CD4-positive, alpha-beta memory T cell (primary cell): ENCODE measurements around the gene RAMP2. TPM values are rescaled to one million over a fixed set of nuclear protein-coding genes. Genes with fewer than 3 reads are reported as not detected.

Experiments
- CTCF ChIA-PET: fragments of 350-600 bp; sonication (Branson Sonifier 250); formaldehyde crosslinking; loops from one replicate; lab custom pipeline; 2021; ENCODE audit warnings: inconsistent platforms; ENCODE audit not compliant: partially characterized antibody; lab: Charles Lee
- POLR2A ChIA-PET: fragments of 350-600 bp; sonication (Branson Sonifier 250); formaldehyde crosslinking; loops from one replicate; lab custom pipeline; 2021; ENCODE audit not compliant: partially characterized antibody; lab: Charles Lee
- DNase-seq, 5 donors: peaks; one replicate each; pipeline versions ENCODE4 v3.0.0 to v3.0.0-alpha.2; 2020 to 2022; ENCODE audit warnings: mixed read lengths in 1 of 5
- H3K27ac ChIP-seq: one replicate; pipeline ENCODE4 v1.7.0; 2013; ENCODE audit warnings: low read depth, low read length
- H3K27me3 ChIP-seq: 2 replicates; pipeline ENCODE4 v1.7.0; 2013; ENCODE audit warnings: mild to moderate bottlenecking, low read length, moderate library complexity; ENCODE audit not compliant: insufficient read depth
- H3K36me3 ChIP-seq: 2 replicates; pipeline ENCODE4 v1.7.0; 2013; ENCODE audit warnings: mild to moderate bottlenecking, low read length, moderate library complexity; ENCODE audit not compliant: insufficient read depth
- H3K4me1 ChIP-seq: 2 replicates; pipeline ENCODE4 v1.7.0; 2013; ENCODE audit warnings: mild to moderate bottlenecking, low read length, moderate library complexity; ENCODE audit not compliant: insufficient read depth
- H3K4me3 ChIP-seq, 2 donors: one replicate each; pipeline ENCODE4 v1.7.0; 2013; ENCODE audit warnings: low read length in 2 of 2, mild to moderate bottlenecking in 1 of 2
- H3K9me3 ChIP-seq, 2 donors: one replicate each; pipeline ENCODE4 v1.7.0; 2013; ENCODE audit warnings: low read length in 2 of 2, control low read depth in 1 of 2; ENCODE audit not compliant: control insufficient read depth in 1 of 2
- H3K27ac Mint-ChIP-seq, 7 donors: one replicate each; pipeline ENCODE4 v1.8.0; 2020 to 2021; ENCODE audit warnings: mixed read lengths in 7 of 7, mild to moderate bottlenecking in 6 of 7, inconsistent platforms in 3 of 7, moderate library complexity in 3 of 7
- H3K27me3 Mint-ChIP-seq, 2 donors: one replicate each; pipeline ENCODE4 v1.8.0; 2020 to 2021; ENCODE audit warnings: mixed read lengths in 2 of 2
- H3K36me3 Mint-ChIP-seq, 2 donors: one replicate each; pipeline ENCODE4 v1.8.0; 2020 to 2021; ENCODE audit warnings: mixed read lengths in 2 of 2, inconsistent platforms in 1 of 2, mild to moderate bottlenecking in 1 of 2
- H3K4me1 Mint-ChIP-seq, 4 donors: one replicate each; pipeline ENCODE4 v1.8.0; 2020 to 2021; ENCODE audit warnings: mixed read lengths in 4 of 4, mild to moderate bottlenecking in 1 of 4
- H3K4me3 Mint-ChIP-seq, 8 donors: one replicate each; pipeline ENCODE4 v1.8.0; 2020 to 2021; ENCODE audit warnings: mixed read lengths in 8 of 8, mild to moderate bottlenecking in 7 of 8, moderate library complexity in 6 of 8, inconsistent platforms in 3 of 8
- H3K9me3 Mint-ChIP-seq, 8 donors: one replicate each; pipeline ENCODE4 v1.8.0; 2020 to 2021; ENCODE audit warnings: mixed read lengths in 8 of 8, mild to moderate bottlenecking in 5 of 8, inconsistent platforms in 3 of 8, moderate library complexity in 1 of 8
- intact Hi-C: fragments of 100-400 bp; cut with micrococcal nuclease; formaldehyde crosslinking; loops from one replicate; pipeline ENCODE4 v1.15.1; 2023
- polyA plus RNA-seq, 2 donors: library from polyadenylated mRNA; unstranded; fragments of 300-500 nt; fragmentation: Illumina TruSeq; gene quantifications; one replicate each; pipeline ENCODE4 v1.2.3, GENCODE V29; 2021
- total RNA-seq, 2 experiments: library from RNA; stranded (reverse); gene quantifications; one replicate each; pipeline ENCODE4 v1.2.3, GENCODE V29; 2021

RAMP2 gene
- total and polyA plus RNA-seq, 4 experiments from 2014 or later: not detected

DNA sequence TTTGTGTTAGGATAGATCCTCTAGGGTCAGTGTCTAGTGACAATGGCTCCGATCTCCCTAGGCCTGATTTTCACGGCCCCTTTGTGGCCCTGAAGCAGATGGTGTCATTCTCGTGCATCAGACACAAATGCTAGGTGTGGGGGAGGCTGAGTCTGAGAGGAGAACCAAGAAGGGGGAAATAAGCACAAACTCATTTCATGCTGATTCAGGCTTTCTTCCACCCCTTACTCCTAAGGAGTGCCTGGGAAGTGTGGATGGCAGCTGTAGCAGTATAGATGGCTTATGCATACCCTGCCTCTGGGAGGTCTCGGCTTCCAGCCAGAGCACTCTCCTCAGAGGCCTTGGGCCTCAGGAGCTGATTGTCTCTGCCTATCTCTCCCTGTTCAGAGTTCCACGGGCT is 17.5 kb downstream of the RAMP2 start:
- H3K9me3 ChIP-seq: no peaks in the 10 kb centered on the region
- Mint-ChIP-seq H3K9me3 (no peaks in the 10 kb centered on the region), H3K27me3 (peaks cover 21 to 24% of the 10 kb centered on the region in 2 donors), H3K27ac (no peak overlapping the region), H3K4me1 (peaks cover 11 to 31% (median 18%) of the 10 kb centered on the region in 4 donors), H3K4me3 (no peak overlapping the region), H3K36me3 (peaks cover 45 to 49% of the 10 kb centered on the region in 2 donors)
- ChIA-PET POLR2A (no interaction called here), CTCF (no interaction called here)
- H3K4me3 ChIP-seq: no peak overlapping the region
- peaks cover 28% of the 10 kb centered on the region for H3K36me3 ChIP-seq
- no peak for DNase-seq
- intact Hi-C loops: no loop called here
- H3K4me1 ChIP-seq: peaks cover 10% of the 10 kb centered on the region
- H3K27ac ChIP-seq: no peak overlapping the region
- H3K27me3 ChIP-seq: peaks cover 22% of the 10 kb centered on the region

- ChIA-PET POLR2A (interaction anchor here (1.6 kb wide), 1 partner anchor 19 kb away, joined by 5 read pairs; the partner anchor contains the start of gene COA3), CTCF (no interaction called here)
- Histone ChIP-seq H3K36me3 (peaks cover 28% of the 10 kb centered on the region), H3K27me3 (peaks cover 28% of the 10 kb centered on the region), H3K27ac (no peak overlapping the region), H3K4me1 (peaks cover 7% of the 10 kb centered on the region), H3K4me3 (no peak overlapping the region), H3K9me3 (no peaks in the 10 kb centered on the region)
- H3K27me3 Mint-ChIP-seq: peaks cover 29 to 30% of the 10 kb centered on the region in 2 donors
- intact Hi-C loops: no loop called here
- peaks cover 7 to 30% (median 16%) of the 10 kb centered on the region in 4 donors for H3K4me1 Mint-ChIP-seq
- no peak overlapping the region for H3K27ac Mint-ChIP-seq
- peak overlapping the region in 1 of 8 donors; percentile 52 for H3K4me3 Mint-ChIP-seq
- H3K36me3 Mint-ChIP-seq: peaks cover 39 to 45% of the 10 kb centered on the region in 2 donors
- no peak for DNase-seq
- H3K9me3 Mint-ChIP-seq: no peaks in the 10 kb centered on the region
Observed at GRCh38 chr17:42779304-42779935, 18.4 kb downstream of the RAMP2 start.

DNA sequence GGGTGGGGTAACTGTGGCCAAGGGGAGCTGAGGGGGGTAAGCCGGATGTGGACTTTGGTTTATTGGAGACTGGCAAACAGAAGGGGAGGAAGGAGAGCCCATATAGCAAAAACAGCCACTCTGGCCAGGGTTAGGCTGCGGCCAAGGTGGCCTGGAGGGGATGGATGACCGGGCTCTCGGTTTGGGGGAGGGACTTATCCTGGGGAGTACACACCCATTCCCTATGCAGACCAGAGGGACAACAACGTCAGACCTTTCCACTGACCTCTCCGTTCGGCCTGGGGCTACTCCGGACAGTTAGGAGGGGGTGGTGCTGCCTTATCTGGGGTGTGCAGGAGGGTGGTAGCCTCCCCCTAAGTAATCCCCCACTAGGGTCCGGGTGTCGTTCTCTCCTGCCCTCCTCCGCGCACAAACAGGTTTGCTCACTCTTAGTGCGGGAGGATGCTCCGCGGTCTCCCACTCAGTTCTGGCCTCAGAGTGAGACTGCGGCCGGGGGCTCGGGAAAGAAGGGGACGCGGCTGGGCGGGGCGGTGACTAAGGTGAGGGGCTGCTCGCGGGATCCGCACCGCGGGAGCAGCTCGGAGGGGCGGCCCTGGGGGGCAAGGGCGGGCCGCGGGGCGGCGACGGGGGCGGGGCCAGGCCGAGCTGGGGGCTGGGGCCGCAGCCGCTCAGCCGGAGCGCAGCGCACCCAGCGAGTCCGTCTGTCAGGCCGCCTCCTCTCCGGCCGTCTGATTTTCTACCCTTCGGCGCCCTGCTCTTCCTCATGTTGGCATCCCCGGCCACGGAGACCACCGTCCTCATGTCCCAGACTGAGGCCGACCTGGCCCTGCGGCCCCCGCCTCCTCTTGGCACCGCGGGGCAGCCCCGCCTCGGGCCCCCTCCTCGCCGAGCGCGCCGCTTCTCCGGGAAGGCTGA is 19.2 kb downstream of the RAMP2 start, which contains the start of gene WNK4:
Gene WNK4 (plus strand): TSS at position 675 of the 915 bp plus-strand sequence. CDS start 89 bp downstream, at position 764.
- H3K4me3 Mint-ChIP-seq: peak within 1 kb of the TSS in 3 of 8 donors; percentile 10 to 52 (median 13)
- peaks cover 12 to 37% (median 21%) of the 10 kb centered on the region in 4 donors for H3K4me1 Mint-ChIP-seq
- H3K9me3 Mint-ChIP-seq: no peaks in the 10 kb centered on the region
- H3K27ac Mint-ChIP-seq: no peak within 1 kb of the TSS
- DNase-seq: no peak
- Histone ChIP-seq H3K9me3 (no peaks in the 10 kb centered on the region), H3K27ac (no peak within 1 kb of the TSS), H3K4me1 (peaks cover 14% of the 10 kb centered on the region), H3K27me3 (peaks cover 34% of the 10 kb centered on the region), H3K4me3 (no peak within 1 kb of the TSS), H3K36me3 (peaks cover 28% of the 10 kb centered on the region)
- intact Hi-C loops: no loop called here
- ChIA-PET POLR2A (interaction anchor here (1.6 kb wide), 1 partner anchor 18 kb away, joined by 5 read pairs; the partner anchor contains the start of gene COA3), CTCF (no interaction called here)
- H3K36me3 Mint-ChIP-seq: peaks cover 35 to 42% of the 10 kb centered on the region in 2 donors
- H3K27me3 Mint-ChIP-seq: peaks cover 35 to 37% of the 10 kb centered on the region in 2 donors

DNA sequence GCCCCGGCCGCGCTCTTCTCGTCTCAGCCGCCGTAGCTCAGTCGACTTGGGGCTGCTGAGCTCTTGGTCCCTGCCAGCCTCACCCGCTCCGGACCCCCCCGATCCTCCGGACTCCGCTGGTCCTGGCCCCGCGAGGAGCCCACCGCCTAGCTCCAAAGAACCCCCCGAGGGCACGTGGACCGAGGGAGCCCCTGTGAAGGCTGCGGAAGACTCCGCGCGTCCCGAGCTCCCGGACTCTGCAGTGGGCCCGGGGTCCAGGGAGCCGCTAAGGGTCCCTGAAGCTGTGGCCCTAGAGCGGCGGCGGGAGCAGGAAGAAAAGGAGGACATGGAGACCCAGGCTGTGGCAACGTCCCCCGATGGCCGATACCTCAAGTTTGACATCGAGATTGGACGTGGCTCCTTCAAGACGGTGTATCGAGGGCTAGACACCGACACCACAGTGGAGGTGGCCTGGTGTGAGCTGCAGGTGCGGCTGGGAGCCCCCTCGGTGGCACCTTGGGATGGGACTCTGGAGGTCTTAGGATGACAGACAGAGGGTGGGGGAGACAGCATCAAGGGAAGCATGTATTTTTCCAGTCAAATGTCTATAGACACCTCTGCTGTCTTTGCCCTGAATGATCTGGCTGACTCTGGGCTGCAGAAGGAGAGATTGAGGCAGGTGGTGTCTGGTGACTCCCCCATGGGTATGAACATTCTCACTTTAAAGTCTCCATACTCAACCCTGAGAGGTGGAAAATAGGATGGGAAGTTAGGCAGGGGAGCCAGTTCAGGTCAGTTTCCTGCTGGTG is 20.0 kb downstream of the RAMP2 start:
- POLR2A ChIA-PET: interaction anchor here (1.3 to 1.6 kb wide), 2 partner anchors 8 to 17 kb away, joined by 5 to 6 read pairs; partner anchors contain the start of genes COA3 and VPS25
- no peaks in the 10 kb centered on the region for H3K9me3 Mint-ChIP-seq
- H3K4me3 Mint-ChIP-seq: peak overlapping the region in 3 of 8 donors; percentile 2 to 13 (median 10)
- peaks cover 16% of the 10 kb centered on the region for H3K4me1 ChIP-seq
- no peak overlapping the region for H3K27ac Mint-ChIP-seq
- no peak for DNase-seq
- no peaks in the 10 kb centered on the region for H3K9me3 ChIP-seq
- intact Hi-C loops: no loop called here
- H3K4me3 ChIP-seq: no peak overlapping the region
- CTCF ChIA-PET: no interaction called here
- peaks cover 41 to 44% of the 10 kb centered on the region in 2 donors for H3K27me3 Mint-ChIP-seq
- H3K27me3 ChIP-seq: peaks cover 40% of the 10 kb centered on the region
- H3K36me3 Mint-ChIP-seq: peaks cover 29 to 34% of the 10 kb centered on the region in 2 donors
- H3K36me3 ChIP-seq: peaks cover 24% of the 10 kb centered on the region
- peaks cover 17 to 44% (median 26%) of the 10 kb centered on the region in 4 donors for H3K4me1 Mint-ChIP-seq
- H3K27ac ChIP-seq: no peak overlapping the region

DNA sequence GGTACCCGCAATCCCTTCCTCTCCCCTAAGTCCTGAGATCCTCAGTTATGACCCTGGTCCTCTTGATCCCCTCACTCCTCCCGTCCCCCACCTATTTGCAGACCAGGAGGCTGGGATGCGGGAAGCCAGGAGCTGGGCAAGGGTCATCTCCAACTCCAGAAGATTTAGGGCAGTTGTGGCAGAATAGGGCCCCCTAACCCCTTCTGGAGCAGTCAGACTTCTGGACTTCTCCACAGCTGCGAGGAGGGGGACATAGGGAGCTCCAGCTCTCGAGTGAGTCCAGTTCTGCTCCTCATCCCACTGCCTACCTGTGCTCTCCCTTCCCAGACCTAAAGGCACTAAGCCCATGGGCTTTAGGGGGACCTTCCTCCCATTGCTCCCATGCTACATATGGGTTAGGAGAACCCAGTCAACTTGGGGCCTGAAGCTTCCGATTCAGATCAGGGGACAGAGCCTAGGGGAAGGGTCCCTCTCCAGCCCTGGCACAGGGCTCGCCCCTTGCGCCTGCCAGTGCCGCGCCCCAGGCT is 20.7 kb downstream of the RAMP2 start:
- Histone ChIP-seq H3K27ac (no peak overlapping the region), H3K4me1 (peaks cover 16% of the 10 kb centered on the region), H3K9me3 (no peaks in the 10 kb centered on the region), H3K27me3 (peaks cover 44% of the 10 kb centered on the region), H3K36me3 (peaks cover 22% of the 10 kb centered on the region), H3K4me3 (no peak overlapping the region)
- no peak for DNase-seq
- peaks cover 17 to 44% (median 26%) of the 10 kb centered on the region in 4 donors for H3K4me1 Mint-ChIP-seq
- no peak overlapping the region for H3K27ac Mint-ChIP-seq
- peaks cover 27 to 29% of the 10 kb centered on the region in 2 donors for H3K36me3 Mint-ChIP-seq
- POLR2A ChIA-PET: interaction anchor here (1.3 kb wide), 1 partner anchor 8 kb away, joined by 6 read pairs; the partner anchor contains the start of gene VPS25
- peaks cover 41 to 49% of the 10 kb centered on the region in 2 donors for H3K27me3 Mint-ChIP-seq
- intact Hi-C loops: no loop called here
- H3K9me3 Mint-ChIP-seq: no peaks in the 10 kb centered on the region
- CTCF ChIA-PET: no interaction called here
- H3K4me3 Mint-ChIP-seq: peak overlapping the region in 1 of 8 donors; percentile 10

DNA sequence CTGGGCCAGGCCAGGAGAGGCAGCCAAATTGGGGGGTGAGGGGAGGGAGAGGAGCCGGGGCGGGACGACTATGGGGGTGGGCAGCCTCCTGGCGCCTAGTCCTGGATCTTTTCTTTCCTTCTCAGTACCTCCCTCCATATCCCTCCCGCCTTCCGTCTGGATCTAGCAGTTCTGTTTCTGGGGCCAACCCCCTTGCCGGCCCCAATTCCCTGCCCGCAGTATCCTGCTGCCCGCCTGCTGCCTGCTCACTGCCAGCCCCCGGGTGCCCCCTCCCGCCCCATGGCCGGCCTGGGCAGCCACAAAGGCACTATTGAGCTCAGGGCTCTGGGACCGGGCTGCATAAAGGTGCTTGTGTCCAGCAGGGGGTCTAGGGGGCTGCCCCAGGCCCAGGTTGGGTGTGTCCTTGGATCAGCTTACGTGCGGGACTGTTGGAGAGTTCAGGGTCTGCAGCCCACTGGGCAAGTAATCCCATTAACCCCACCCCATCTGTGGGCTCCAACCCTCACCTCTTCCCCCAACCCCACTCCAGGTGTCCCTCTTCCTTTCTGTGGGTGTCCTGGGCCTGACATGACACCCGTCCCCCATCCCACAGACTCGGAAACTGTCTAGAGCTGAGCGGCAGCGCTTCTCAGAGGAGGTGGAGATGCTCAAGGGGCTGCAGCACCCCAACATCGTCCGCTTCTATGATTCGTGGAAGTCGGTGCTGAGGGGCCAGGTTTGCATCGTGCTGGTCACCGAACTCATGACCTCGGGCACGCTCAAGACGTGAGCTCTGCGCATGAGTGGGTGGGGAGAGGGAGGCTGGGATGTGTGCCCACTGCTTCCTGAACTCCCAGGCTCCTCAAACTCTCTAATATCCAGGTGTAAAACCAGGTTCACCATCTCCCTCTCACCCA is 21.4 kb downstream of the RAMP2 start:
- intact Hi-C loops: no loop called here
- Mint-ChIP-seq H3K27me3 (peaks cover 44 to 52% of the 10 kb centered on the region in 2 donors), H3K9me3 (peaks cover 0 to under 1% (median 0%) of the 10 kb centered on the region in 8 donors), H3K36me3 (peaks cover 24% of the 10 kb centered on the region in 2 donors), H3K4me1 (peaks cover 18 to 44% (median 26%) of the 10 kb centered on the region in 4 donors), H3K27ac (no peak overlapping the region), H3K4me3 (no peak overlapping the region)
- no peak for DNase-seq
- POLR2A ChIA-PET: interaction anchor here (1.3 kb wide), 1 partner anchor 9 kb away, joined by 6 read pairs; the partner anchor contains the start of gene VPS25
- Histone ChIP-seq H3K4me3 (no peak overlapping the region), H3K27me3 (peaks cover 44% of the 10 kb centered on the region), H3K36me3 (peaks cover 22% of the 10 kb centered on the region), H3K27ac (no peak overlapping the region), H3K9me3 (no peaks in the 10 kb centered on the region), H3K4me1 (peaks cover 16% of the 10 kb centered on the region)
- CTCF ChIA-PET: no interaction called here
